ENCODE results near the gene CPSF3.

CPSF3 gene

DNA sequence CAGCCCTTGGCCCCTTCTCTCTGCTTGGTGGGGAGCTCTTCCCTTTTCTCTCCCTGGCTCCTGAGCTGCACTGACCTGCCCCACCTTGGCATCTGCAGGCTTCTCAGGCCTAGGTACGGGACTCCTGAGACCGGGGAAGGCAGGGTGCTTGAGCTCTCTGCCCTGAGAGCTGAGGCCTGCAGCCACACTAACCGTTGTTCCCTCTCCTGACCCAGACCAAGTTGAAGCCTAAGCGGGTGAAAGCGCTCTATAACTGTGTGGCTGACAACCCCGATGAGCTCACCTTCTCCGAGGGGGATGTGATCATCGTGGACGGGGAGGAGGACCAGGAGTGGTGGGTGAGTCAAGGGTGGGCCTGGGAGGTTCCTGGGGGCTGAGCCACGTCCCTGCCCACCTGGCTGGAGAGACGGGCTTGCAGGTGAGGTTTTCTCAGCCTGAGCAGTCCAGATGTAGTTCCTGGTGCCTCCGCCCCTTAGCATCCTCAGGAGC, 22.4 kb upstream of the CPSF3 start:
- no peak for TF ChIP-seq CEBPB (IDR thresholded peaks at IDR 0.05)
- TF ChIP-seq RAD21 (IDR thresholded peaks at IDR 0.05; ENCODE audit: low read depth) = no peak
- TF ChIP-seq EGR1 (IDR thresholded peaks at IDR 0.05) = no peak

DNA sequence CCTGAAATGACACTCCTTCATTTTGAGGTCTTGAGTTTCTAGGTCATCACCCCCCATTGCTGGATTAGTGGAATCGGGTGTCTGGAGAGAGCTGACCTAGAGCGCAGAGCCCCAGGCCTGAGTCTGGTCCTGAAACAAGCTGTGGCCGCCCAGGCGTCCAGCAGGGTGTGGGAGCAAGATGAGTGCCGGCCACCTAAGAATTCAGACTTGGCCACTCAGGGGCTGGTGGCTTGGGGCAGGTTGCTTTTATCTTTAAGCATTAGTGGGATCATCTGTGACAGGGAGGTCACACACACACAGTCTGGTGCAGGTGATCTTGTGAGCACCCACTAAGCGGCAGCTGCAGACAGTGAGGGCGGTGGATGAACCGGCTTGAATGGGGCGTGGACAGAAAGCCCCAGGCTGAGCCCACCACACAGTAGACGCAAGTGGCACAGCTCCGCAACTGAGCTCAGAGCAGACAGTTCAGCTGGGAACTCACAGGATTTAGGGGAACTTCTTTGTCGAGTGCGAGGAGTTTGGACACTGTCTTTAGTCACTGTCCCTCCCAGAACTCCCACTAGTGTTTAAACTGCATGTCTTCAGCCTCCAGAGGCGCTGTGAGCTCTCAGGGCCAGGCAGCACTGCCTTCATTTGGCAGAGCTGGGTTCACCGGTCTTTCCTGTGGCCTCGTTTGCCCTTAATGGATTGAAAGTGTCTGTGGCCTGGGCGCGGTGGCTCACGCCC, 21.6 kb upstream of the CPSF3 start:
- TF ChIP-seq EP300 (IDR thresholded peaks at IDR 0.05; ENCODE audit: borderline replicate concordance) (no peak), ZBTB7A (IDR thresholded peaks at IDR 0.05; ENCODE audit: low read depth) (no peak)

DNA sequence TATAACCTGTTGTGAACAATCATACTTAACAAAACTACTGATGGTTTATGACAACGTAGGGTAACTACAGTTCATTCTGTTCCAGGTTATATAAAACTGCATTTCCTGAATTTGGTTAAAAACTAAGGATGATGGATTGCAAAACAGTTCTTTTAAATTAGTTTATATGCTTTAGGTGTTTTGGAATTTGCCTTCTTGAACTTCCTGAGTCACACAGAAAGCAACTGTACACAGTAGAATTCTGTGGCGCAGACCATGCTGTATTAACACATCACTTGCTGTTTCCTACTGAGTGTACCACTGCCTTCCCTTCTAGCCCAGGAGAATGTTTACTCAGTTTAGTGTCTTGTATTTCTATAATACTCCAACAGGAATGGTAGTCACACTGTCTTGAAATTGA, 19.5 kb upstream of the CPSF3 start:
- TF ChIP-seq TAF1 (IDR thresholded peaks at IDR 0.05; ENCODE audit: low read depth) = no peak
- TF ChIP-seq, protein P1, sequence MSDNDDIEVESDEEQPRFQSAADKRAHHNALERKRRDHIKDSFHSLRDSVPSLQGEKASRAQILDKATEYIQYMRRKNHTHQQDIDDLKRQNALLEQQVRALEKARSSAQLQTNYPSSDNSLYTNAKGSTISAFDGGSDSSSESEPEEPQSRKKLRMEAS (IDR thresholded peaks at IDR 0.05) = no peak
- no peak for TF ChIP-seq FOXM1 (IDR thresholded peaks at IDR 0.05; ENCODE audit: borderline replicate concordance, low read depth)
- TF ChIP-seq, protein P2, sequence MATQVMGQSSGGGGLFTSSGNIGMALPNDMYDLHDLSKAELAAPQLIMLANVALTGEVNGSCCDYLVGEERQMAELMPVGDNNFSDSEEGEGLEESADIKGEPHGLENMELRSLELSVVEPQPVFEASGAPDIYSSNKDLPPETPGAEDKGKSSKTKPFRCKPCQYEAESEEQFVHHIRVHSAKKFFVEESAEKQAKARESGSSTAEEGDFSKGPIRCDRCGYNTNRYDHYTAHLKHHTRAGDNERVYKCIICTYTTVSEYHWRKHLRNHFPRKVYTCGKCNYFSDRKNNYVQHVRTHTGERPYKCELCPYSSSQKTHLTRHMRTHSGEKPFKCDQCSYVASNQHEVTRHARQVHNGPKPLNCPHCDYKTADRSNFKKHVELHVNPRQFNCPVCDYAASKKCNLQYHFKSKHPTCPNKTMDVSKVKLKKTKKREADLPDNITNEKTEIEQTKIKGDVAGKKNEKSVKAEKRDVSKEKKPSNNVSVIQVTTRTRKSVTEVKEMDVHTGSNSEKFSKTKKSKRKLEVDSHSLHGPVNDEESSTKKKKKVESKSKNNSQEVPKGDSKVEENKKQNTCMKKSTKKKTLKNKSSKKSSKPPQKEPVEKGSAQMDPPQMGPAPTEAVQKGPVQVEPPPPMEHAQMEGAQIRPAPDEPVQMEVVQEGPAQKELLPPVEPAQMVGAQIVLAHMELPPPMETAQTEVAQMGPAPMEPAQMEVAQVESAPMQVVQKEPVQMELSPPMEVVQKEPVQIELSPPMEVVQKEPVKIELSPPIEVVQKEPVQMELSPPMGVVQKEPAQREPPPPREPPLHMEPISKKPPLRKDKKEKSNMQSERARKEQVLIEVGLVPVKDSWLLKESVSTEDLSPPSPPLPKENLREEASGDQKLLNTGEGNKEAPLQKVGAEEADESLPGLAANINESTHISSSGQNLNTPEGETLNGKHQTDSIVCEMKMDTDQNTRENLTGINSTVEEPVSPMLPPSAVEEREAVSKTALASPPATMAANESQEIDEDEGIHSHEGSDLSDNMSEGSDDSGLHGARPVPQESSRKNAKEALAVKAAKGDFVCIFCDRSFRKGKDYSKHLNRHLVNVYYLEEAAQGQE (IDR thresholded peaks at IDR 0.05; ENCODE audit: low read depth) = no peak
- no peak for TF ChIP-seq YY1 (IDR thresholded peaks at IDR 0.05; ENCODE audit: low read depth)
- TF ChIP-seq EP300 (IDR thresholded peaks at IDR 0.05; ENCODE audit: borderline replicate concordance) = no peak
- no peak for TF ChIP-seq TCF12 (IDR thresholded peaks at IDR 0.05; ENCODE audit: low read depth)
- TF ChIP-seq RAD21 (IDR thresholded peaks at IDR 0.05; ENCODE audit: low read depth) = no peak
- TF ChIP-seq CEBPB (IDR thresholded peaks at IDR 0.05) = no peak
- no peak for TF ChIP-seq CREB1 (IDR thresholded peaks at IDR 0.05; ENCODE audit: low read depth)
- TF ChIP-seq ZBTB7A (IDR thresholded peaks at IDR 0.05; ENCODE audit: low read depth) = no peak
- TF ChIP-seq, protein P3, sequence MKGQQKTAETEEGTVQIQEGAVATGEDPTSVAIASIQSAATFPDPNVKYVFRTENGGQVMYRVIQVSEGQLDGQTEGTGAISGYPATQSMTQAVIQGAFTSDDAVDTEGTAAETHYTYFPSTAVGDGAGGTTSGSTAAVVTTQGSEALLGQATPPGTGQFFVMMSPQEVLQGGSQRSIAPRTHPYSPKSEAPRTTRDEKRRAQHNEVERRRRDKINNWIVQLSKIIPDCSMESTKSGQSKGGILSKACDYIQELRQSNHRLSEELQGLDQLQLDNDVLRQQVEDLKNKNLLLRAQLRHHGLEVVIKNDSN (IDR thresholded peaks at IDR 0.05) = no peak
- TF ChIP-seq TEAD4 (IDR thresholded peaks at IDR 0.05) = no peak
- no peak for TF ChIP-seq NFIC (IDR thresholded peaks at IDR 0.05)
- TF ChIP-seq EGR1 (IDR thresholded peaks at IDR 0.05) = no peak

DNA sequence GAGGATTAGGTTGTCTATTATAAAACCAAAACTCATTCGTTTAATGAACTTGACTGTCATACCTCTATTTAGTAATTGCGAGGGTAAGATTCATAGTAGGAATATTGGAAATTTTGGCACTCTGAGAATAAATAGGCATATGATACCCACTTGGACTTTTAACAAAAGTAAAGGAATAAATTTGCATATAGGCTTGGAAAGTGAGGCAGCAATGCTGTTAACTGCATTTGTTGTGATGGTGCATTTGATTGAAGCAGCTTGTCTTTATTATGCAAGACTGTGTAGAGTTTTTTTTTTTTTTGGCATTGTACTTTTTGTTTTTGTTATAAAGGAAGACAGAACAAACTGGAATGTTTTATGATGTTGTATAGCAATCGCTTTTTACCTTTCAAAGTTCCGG, 19.0 kb upstream of the CPSF3 start:
- TF ChIP-seq EP300 (IDR thresholded peaks at IDR 0.05; ENCODE audit: borderline replicate concordance) (no peak), ZBTB7A (IDR thresholded peaks at IDR 0.05; ENCODE audit: low read depth) (no peak), FOXM1 (IDR thresholded peaks at IDR 0.05; ENCODE audit: borderline replicate concordance, low read depth) (no peak), TCF12 (IDR thresholded peaks at IDR 0.05; ENCODE audit: low read depth) (no peak), EGR1 (IDR thresholded peaks at IDR 0.05) (no peak)
- TF ChIP-seq, protein P3 (IDR thresholded peaks at IDR 0.05) = no peak

DNA sequence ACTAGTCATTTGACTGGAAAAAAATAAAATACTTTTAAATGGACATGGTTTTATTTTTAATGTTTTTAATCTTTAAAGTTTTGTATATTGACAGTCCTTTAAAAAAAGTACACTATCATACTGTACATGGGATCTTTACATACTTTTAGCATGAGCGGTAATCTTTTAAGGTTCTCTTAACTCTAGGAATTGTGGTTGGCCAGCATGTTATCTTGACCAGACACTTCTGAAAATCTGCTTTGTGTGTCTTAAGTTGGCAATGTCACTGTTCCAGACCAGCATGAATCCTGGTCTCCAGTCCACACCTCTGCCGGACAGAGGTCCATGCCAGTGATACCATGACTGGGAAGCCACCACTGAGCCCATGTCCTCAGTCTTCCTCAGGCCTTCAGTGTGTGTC, 17.8 kb upstream of the CPSF3 start:
- TF ChIP-seq, protein P1 (IDR thresholded peaks at IDR 0.05) = no peak
- TF ChIP-seq, protein P2 (IDR thresholded peaks at IDR 0.05; ENCODE audit: low read depth) = no peak
- no peak for TF ChIP-seq YY1 (IDR thresholded peaks at IDR 0.05; ENCODE audit: low read depth)

DNA sequence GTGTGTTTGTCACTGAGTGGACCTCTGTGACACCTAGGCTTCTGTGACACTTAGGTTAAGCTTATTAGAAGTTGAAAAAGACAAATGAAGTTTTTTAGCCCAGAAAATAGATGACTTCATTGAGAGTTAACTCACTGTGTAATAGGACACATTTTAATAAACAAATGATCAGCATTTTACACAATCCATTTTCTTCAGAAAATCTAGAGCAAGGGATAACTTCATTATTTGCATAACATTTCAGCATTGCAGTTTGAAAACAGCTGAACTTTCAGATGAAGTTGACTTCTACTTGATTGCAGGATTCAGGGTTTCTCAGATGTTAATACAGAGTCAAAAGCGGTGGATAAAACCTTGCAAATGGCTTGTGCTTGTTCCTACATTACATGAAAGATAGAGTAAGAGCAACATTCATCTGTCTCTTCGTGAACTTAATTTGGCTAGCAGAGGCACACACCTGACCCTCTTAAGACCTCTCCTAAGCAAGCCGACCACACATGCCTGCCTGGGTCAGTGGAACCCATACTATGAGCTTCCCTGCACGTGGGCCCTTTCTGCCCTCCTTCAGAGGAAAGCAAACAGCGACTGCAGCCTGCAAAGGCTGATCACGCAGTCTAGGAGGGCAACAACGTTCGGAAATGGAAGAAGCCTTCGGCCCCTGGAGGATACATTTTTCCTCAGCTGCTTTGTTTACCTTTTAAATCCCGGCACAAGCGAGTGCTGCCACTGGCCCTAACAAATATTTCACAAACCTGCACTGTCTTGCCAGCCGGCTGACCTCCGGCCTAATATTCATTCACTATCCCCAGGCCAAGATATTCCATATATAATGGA, 16.7 kb upstream of the CPSF3 start:
- TF ChIP-seq EGR1 (IDR thresholded peaks at IDR 0.05) (no peak), CREB1 (IDR thresholded peaks at IDR 0.05; ENCODE audit: low read depth) (no peak), TEAD4 (IDR thresholded peaks at IDR 0.05) (no peak), EP300 (IDR thresholded peaks at IDR 0.05; ENCODE audit: borderline replicate concordance) (no peak)
- TF ChIP-seq, protein P3 (IDR thresholded peaks at IDR 0.05) = no peak

Measured in Ishikawa (cell line).